Cardiac muscle cell (in vitro differentiated cells and primary cell): Measurements from ENCODE around the gene IP6K1. TPM values are rescaled to one million over a fixed set of nuclear protein-coding genes. Genes with fewer than 3 reads are reported as not detected.

ENCODE experiments used
- DNase-seq, 2 donors: peaks; one replicate each; pipeline versions ENCODE4 v3.0.0 to v3.0.0-alpha.2; 2010 to 2017; ENCODE audit warnings: low read depth in 1 of 2, low spot score in 1 of 2
- H3K27ac ChIP-seq: fragments of 200-600 bp; sonication (generic); 2 replicates; pipeline ENCODE4 v1.5.1; 2016
- H3K27me3 ChIP-seq: fragments of 200-600 bp; sonication (generic); 2 replicates; pipeline ENCODE4 v1.6.0; 2016; ENCODE audit warnings: control low read depth
- H3K36me3 ChIP-seq: fragments of 200-600 bp; sonication (generic); 2 replicates; pipeline ENCODE4 v1.5.1; 2016; ENCODE audit warnings: control low read depth
- H3K4me1 ChIP-seq: fragments of 200-600 bp; sonication (generic); 2 replicates; pipeline ENCODE4 v1.8.1; 2017; ENCODE audit warnings: low read depth, mild to moderate bottlenecking, mixed run types
- H3K4me3 ChIP-seq: fragments of 200-600 bp; sonication (generic); 2 replicates; pipeline ENCODE4 v1.5.1; 2016; ENCODE audit warnings: mild to moderate bottlenecking
- H3K9me3 ChIP-seq: fragments of 200-600 bp; sonication (generic); 2 replicates; pipeline ENCODE4 v1.5.1; 2017; ENCODE audit warnings: low read depth, mild to moderate bottlenecking, control low read depth
- CTCF ChIP-seq: IDR thresholded peaks from 2 replicates; pipeline ENCODE4 v1.5.1; 2012; ENCODE audit warnings: low read depth, mild to moderate bottlenecking, low read length
- polyA plus RNA-seq: library from polyadenylated mRNA; unstranded; fragments of >200 nt; fragmentation: Nextera tagmentation; extraction: Ambion mirVana; gene quantifications from 2 replicates; pipeline ENCODE4 v1.2.1, GENCODE V29; 2016
- total RNA-seq: library from RNA; depleted of rRNA; stranded (reverse); fragments of >200 nt; gene quantifications from 2 replicates; pipeline ENCODE4 v1.2.3, GENCODE V29; 2016

The IP6K1 gene
- total and polyA plus RNA-seq, 2 experiments from 2014 or later, result 30.1 to 40.3 TPM

GRCh38 chr3:49729966-49730609 is 56.3 kb downstream of the IP6K1 start:
- Histone ChIP-seq H3K4me1 (no peaks in the 10 kb centered on the region), H3K4me3 (no peak overlapping the region), H3K27ac (no peak overlapping the region), H3K36me3 (peaks cover 26% of the 10 kb centered on the region), H3K27me3 (no peaks in the 10 kb centered on the region), H3K9me3 (no peaks in the 10 kb centered on the region)
- DNase-seq, result no peak
- no peak for TF ChIP-seq CTCF

- no peak for TF ChIP-seq CTCF
- no peaks in the 10 kb centered on the region for H3K27me3 ChIP-seq
- no peak overlapping the region for H3K4me3 ChIP-seq
- no peak overlapping the region for H3K27ac ChIP-seq
- no peaks in the 10 kb centered on the region for H3K4me1 ChIP-seq
- H3K9me3 ChIP-seq, result no peaks in the 10 kb centered on the region
- peaks cover 26% of the 10 kb centered on the region for H3K36me3 ChIP-seq
- no peak for DNase-seq
Measured at GRCh38 chr3:49727924-49728361, 58.4 kb downstream of the IP6K1 start.

- no peak for TF ChIP-seq CTCF
- DNase-seq, result no peak
- H3K9me3 ChIP-seq, result no peaks in the 10 kb centered on the region
- H3K27ac ChIP-seq, result no peak overlapping the region
- H3K36me3 ChIP-seq, result peaks cover 23% of the 10 kb centered on the region
- no peaks in the 10 kb centered on the region for H3K27me3 ChIP-seq
- H3K4me3 ChIP-seq, result no peak overlapping the region
- H3K4me1 ChIP-seq, result no peaks in the 10 kb centered on the region
Measured at GRCh38 chr3:49727154-49727923, 59.0 kb downstream of the IP6K1 start.

GRCh38 chr3:49725906-49726681 is 60.2 kb downstream of the IP6K1 start:
- TF ChIP-seq CTCF, result no peak
- no peak overlapping the region for H3K4me3 ChIP-seq
- no peak for DNase-seq
- H3K4me1 ChIP-seq, result no peaks in the 10 kb centered on the region
- no peak overlapping the region for H3K27ac ChIP-seq
- H3K36me3 ChIP-seq, result peaks cover 18% of the 10 kb centered on the region
- no peaks in the 10 kb centered on the region for H3K9me3 ChIP-seq
- no peaks in the 10 kb centered on the region for H3K27me3 ChIP-seq

- no peak for TF ChIP-seq CTCF
- H3K9me3 ChIP-seq, result no peaks in the 10 kb centered on the region
- H3K27ac ChIP-seq, result peak overlapping the region; percentile 79
- no peaks in the 10 kb centered on the region for H3K4me1 ChIP-seq
- H3K4me3 ChIP-seq, result peak overlapping the region; percentile 59
- no peak for DNase-seq
- H3K36me3 ChIP-seq, result peaks cover 16% of the 10 kb centered on the region
- H3K27me3 ChIP-seq, result no peaks in the 10 kb centered on the region
Measured at GRCh38 chr3:49724586-49724985, 61.8 kb downstream of the IP6K1 start.
